TTC549 (cell line): ENCODE data around the gene RPS14.
"Not testable (repeated sequence)": the region's sequence is repeated elsewhere in the genome, so short reads cannot be mapped to it uniquely, and the experiment has no call there.

Experiments
- FAIRE-seq: peaks from 2 replicates; lab custom pipeline; 2012; peaks lifted over from hg19 to GRCh38; lab: Jason Lieb, UNC

Gene RPS14

DNA sequence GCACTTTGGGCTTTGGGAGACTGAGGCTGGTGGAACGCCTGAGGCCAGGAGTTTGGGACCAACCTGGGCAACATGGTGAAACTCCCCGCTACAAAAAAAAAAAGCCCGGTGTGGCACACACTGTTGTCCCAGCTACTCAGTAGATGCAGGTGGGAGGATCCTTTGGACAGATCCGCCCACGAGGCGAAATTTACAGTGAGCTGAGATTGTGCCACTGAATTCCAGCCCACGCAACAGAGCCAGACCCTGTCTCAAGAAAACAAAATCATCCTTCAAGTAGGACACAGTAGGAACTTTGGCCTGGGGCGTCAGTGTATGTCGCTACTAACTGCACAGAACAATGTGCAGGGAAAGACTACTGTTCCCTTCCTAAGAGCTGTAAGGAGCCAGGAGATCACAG lies 4.8 kb downstream of the RPS14 start:
- FAIRE-seq: no peak

DNA sequence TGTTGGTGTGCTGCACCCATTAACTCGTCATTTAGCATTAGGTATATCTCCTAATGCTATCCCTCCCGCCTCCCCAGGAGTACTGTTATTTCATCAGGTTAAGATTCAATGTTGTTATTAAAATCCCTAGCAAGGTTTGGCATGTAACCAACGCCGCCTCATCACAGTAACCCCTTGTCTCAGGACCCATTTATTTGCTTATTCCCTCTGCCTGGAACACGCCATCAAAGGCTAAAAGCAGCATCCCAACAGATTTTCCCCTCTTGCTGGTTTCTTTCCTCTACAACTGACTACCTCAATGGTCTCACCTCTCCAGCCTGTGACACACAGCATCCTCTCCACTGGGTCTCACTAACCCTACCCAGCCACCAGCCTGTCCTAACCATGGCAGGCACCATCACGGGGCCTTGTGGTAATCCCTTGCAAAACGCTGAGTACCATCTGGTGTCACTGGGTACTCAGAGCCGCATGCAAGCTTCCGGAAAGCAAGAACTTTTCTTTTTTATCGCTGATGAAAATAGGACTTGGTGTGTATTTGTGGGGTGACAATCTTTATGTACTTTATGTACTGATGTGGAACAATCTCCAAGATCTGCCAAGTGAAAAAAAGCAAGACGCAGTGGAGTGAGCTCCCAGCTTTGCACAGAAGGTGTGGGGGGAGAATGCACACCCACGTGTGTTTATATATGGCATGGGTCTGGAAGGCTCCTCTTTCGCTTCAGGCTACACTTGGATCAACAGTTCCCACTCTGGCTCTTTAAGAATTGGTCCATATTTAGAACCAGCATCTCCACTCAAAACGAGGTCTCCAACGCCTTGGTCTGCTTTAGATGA lies 6.1 kb downstream of the RPS14 start:
- no peak for FAIRE-seq

GRCh38 chr5:150442699-150443080 lies 6.8 kb downstream of the RPS14 start:
- no peak for FAIRE-seq

DNA sequence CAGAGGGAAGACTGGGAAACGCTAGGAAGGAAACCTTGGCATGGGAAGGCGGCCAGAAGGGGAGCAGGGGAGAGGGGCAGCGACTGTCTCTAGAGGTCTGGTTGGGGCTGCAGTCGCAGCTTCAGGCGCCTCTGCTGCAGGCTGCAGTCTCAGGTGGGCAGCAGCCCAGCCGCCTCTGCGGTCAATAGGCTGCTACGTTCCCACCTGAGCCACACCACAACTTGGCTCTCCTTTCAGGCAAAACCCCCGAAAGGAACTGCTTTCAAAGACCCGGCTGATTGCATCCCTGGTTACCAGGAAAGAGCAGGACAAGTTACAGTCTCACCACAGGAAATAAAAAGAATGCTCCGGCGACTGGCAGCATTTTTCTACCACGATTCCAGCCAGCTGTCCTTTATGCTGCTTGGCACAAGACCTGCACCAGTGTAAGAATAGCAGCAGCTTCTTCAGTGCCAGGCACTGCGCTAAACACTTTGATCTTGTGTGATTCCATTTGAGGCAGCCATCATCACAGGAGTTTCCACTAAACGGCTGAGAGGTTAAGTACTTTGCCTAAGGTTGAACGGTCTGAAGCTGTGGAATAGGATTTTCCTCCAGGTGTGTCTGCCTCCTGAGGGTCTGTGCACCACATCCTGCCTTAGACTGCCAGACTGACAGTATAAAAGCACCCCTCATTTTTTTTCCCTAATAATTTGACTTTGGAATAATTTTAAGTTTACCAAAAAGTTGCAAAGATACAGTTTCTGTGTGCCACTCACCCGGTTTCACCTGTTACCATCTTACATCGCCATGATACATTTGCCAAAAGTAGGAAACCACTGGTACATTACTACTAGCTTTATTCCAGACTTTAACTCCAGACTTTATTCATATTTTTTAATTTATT lies 7.5 kb downstream of the RPS14 start:
- FAIRE-seq: no peak

GRCh38 chr5:150440948-150441812 lies 8.4 kb downstream of the RPS14 start:
- FAIRE-seq: no peak

DNA sequence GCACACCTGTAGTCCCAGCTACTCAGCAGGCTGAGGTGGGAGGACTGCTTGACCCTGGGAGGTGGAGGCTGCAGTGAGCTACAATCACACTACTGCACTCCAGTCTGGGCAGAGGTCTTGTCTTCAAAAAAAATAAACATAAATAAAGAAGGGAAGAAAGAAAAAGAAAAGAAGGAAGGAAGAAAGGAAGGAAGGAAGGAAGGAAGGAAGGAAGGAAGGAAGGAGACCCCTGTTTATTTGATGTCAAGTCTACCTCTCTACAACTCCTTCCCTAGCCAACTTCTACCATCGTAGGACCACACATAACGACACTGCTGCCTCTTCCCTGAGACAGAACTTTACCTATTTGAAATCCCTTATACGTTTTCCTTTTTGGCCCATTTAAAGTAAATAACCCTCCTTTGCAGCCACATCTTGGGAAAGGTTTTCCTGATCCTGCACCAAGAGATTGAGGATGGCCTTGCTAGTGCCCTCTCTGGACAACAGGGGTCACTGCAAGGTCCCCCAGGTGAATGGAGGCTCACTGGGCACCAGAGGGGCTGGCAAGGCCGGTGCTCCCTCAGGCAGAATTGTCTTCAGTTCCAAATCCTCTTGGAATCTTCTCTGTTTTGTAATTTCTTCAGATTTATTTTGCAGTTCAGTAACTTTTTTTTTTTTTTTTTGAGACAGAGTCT lies 10.5 kb downstream of the RPS14 start:
- no peak for FAIRE-seq

DNA sequence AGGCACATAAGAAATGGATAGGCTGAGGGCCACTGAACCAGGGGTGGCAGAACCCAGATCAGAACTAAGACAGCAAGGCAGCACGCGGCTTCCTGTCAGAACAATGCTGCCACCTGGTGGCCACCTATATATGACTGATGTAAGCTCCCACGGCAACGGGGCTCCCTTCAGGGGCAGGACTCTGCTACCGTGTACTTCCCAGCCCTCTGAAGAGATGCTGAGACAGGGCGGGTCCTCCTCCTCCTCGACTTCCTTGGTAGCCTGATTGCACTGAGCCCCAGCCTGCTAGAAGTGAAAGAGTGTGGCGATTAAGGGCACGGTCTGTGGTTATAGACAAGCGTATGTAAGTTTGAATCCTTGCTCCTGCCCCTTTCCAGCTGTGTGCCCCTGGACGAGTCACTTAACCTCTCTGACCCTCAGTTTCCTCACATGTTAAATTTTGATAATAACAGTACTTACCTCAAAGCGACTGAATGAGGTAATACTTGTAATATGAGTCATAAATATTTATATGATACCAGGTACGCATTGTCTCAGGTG lies 13.3 kb downstream of the RPS14 start:
- peak; percentile 15 for FAIRE-seq

DNA sequence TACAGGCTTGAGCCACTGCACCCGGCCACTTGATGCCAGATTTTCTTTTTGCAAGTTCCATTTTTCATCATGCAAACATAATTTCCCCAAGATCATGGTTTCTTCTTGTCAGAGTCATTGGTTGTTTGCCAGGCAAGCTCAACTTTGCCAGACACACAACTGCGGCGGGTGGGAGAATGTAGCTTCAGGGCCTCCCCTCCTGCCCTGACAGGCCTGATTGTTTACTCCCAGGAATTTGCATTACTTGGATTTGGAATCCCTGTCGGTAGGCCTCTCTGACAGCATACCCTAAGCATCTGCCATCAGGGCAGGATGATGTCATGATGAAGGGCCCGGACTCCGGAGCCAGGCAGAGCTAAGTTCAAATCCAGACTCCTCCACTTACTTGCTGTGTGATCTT lies 15.1 kb downstream of the RPS14 start:
- FAIRE-seq: no peak

DNA sequence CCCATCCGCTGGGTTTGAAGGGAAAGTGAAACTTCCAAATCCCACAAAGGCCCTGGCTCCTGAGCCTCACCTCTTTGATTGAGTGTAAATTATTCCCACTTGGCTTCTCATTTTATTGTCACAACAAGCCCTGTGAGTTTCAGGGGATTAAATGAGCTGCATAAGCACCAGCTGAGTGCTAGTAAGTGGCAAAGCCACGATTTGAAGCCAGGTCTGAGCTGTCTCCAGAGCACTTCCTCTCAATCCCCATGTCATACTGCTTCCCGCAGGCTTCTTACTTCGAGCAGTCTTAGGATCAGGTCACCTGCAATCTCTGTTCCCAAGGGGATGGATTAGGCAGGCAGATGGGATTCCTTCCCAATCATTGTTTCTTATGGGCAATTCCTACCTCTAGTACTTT lies 18.0 kb downstream of the RPS14 start:
- no peak for FAIRE-seq

DNA sequence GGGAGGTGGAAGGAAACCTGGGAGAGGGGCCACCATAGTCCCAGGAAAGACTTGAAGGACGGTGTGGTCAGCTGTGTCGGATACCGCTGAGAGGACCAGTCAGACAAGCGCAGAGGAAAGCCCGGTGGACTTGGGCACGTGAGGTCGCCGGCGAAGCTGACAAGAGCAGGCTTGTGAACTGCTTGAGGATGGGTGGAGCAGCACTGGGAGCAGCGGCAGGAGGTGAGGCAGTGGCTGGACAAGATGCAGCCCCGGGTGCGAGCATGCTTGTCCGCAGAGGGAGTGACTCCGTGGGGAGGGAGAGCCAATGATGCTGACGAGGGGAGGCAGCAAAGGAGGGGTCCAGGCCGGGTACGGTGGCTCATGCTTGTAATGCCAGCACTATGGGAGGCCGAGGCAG lies 18.5 kb downstream of the RPS14 start:
- FAIRE-seq: no peak

GRCh38 chr5:150429410-150429873 lies 20.1 kb downstream of the RPS14 start:
- FAIRE-seq: no peak

GRCh38 chr5:150428978-150429377 lies 20.6 kb downstream of the RPS14 start:
- FAIRE-seq: no peak

DNA sequence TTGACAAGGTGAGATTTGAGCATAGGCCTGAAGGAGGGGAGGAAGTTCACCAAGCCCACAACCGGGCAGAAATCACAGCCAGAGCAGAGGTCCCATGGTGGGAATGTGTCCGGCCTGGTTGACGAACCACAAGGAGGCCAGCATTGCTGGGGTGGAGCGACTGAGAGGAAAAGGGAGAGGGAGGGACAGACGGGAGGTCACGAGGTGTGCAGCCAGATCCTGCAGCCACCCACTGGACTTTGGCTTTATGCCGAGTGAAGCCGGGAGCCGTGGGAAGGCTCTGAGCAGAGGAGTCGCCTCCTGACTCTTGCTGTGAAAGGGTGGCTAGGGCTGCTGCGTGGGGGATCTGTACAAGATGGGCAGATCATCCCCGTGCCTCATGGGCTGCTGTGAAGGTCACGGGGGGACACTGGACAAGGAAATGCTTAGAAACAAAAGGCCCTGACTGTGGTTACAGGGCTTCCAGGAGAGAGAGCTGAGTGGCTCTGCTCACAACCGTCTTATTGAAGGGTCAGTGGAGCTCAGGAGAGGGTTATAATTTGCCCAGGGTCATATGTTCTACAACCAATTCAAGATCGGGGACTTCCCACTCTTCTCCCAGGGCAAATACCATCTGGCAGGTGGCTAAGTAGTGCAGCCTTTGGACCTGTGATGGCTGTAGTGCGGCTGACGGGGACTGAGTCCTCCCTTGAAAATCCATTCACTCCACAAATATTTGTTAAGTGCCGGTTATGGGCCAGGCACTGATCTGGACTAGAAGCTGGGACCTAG lies 21.2 kb downstream of the RPS14 start:
- FAIRE-seq: no peak

GRCh38 chr5:150426165-150426564 lies 23.4 kb downstream of the RPS14 start:
- FAIRE-seq: not testable (repeated sequence)

- no peak for FAIRE-seq
Measured at GRCh38 chr5:150422758-150423157, 26.8 kb downstream of the RPS14 start.

- no peak for FAIRE-seq
Measured at GRCh38 chr5:150422075-150422474, 27.5 kb downstream of the RPS14 start.

DNA sequence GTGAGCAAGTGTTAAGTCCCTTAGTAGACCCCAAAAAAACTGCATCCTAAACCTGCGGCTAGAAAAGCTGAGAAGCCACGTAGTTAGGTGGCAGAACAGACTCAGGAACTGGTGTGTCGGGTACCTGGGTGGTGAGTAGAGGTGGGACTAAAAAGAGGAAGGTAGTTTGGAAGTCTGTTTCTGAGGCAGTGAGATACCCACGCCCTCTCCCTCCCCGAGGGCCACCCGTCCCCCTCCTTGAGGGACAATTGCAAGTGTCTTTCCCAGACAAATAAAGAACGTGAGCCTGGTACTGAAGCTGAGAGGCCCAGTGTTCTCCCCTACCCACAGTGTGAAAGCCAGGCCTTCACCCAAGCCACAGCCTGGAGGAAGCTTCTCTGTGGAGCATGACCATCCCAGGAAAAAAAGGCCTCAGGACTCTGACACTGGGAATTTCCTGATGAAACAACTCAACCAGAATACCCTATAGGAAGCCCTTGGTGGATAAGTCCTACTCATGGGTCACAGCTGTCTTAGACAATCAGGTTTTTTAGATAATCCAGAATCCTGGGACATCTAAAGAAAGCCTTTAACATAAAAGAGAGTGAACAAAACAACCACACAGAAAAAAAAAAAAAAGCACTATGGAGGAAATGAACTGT lies 29.8 kb downstream of the RPS14 start:
- FAIRE-seq: no peak

DNA sequence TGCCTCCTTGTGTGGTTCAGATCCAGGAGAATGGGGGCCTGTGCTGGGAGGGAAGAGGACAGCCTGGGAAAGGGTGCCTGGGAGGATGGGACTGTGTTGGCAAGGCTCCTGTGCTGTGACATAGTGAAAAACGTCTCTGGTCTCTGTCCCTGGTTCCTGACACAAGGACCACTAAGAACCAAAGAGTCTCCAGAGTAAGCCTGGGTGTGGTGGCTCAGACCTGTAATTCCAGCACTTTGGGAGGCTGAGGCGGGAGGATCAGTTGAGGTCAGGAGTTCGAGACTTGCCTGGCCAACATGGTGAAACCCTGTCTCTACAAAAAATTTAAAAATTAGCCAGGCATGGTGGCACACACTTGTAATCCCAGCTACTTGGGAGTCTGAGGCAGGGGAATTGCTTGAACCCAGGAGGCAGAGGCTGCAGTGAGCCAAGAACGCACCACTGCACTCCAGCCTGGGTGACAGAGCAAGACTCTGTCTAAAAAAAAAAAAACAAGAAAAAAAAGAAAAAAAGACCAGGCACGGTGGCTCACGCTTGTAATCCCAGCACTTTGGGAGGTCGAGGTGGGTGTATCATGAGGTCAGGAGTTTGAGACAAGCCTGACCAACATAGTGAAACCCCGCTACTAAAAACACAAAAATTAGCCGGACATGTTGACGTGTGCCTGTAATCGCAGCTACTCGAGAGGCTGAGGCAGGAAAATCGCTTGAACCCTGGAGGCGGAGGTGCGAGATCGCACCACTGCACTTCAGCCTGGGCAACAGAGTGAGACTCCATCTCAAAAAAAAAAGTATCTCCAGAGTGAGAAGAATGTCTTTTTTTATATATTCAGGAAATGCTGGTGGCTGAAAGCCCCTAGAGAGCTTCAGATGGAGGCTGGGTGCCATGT lies 35.4 kb downstream of the RPS14 start:
- FAIRE-seq: not testable (repeated sequence)
